ENCODE measurements around the gene SIK3.

Gene SIK3

DNA sequence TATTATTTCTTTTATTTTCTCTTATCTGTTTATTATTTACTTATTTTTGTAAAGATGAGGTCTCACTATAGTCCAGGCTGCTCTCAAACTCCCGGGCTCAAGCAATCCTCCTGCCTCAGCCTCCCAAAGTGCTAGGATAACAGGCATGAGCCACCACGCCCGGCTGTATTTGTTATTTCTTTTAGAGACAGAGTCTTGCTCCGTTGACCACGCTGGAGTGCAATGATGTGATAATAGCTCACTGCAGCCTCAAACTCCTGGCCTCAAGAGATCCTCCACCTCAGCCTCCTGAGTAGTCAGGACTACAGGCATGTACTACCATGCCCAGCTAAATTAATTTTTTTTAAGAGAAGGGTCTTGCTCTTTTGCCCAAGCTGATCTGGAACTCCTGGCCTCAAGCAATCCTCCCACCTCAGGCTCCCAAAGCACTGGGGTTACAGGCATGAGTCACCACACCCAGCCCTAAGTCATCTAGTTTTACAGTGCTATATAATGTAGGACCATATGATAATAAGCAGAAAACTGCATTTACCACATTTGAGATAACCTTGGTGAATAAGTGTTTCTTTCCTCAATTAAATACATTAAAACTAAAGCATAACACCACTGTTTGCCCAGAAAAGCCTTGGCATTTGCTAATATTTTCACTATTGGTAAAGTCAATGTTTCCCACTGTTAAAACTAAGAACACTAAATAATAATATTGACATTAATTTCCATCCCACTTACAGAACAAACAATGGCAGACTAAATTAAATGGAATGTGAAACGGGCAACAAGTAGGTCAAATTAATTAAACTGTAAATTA lies 127.5 kb downstream of the SIK3 start:
- no peak for DNase-seq (ENCODE audit: low read depth)

GRCh38 chr11:116969694-116970093 lies 128.5 kb downstream of the SIK3 start:
- no peak for DNase-seq (ENCODE audit: low read depth)

DNA sequence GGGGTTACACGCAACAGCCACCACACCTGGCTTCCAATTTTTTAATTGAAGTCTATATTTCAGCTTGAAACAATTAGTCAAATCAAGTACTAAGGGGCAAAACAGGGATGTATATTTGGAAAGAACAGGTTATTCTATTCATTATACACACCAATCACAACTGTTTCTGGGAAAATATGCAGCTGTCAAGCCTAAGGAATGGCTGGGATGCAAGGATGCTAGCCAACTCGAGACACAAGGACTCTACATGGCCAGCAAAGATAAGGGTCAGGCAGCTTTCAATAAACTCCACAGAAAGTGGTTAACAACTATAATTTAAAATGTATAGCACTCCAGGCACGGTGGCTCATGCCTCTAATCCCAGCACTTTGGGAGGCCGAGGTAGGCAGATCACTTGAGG lies 134.0 kb downstream of the SIK3 start:
- no peak for DNase-seq (ENCODE audit: low read depth)

GRCh38 chr11:116963813-116964212 lies 134.4 kb downstream of the SIK3 start:
- DNase-seq (ENCODE audit: low read depth), result no peak

GRCh38 chr11:116962108-116962507 lies 136.1 kb downstream of the SIK3 start:
- DNase-seq (ENCODE audit: low read depth), result no peak

DNA sequence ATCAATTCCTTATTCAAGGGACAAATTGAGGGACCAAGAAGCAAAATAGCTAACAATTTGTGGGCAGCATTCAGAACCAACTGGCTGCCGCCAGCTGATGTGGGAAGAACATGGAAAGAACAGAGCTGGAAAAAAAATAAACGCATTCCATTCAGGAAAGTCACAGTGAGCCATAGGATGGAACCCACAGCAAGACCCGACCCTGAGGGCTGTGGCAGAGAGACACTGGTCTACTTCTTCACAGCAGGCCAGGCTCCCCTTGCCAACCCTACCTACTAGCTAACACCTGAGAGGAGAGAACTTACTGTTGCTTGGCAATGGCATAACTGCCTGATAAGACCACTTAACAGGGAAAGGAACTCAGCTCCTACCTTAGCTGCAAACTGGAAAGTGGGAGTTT lies 137.3 kb downstream of the SIK3 start:
- DNase-seq (ENCODE audit: low read depth), result peak; percentile 38

- no peak for DNase-seq (ENCODE audit: low read depth)
These were observed 140.0 kb downstream of the SIK3 start for GRCh38 chr11:116958246-116958645.

DNA sequence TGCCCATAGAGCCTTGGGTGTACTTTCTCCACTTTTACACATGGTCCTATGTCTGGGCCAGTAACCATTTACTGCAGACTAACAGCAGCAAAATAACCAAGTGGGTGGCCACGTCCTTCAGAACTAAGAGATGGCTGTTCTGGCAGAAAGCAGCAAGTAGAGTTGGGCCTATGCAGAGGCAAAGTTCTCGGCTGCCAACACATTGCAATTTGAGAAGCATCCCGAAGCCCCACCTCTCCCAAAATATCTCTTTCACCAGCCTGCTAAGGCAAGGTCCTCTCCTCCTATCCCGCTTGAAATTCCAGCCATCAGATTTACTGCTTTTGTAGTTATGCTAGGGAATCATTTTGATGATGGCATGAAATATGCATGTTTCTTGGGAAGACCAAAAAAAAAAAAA lies 142.3 kb downstream of the SIK3 start:
- DNase-seq (ENCODE audit: low read depth), result no peak

DNA sequence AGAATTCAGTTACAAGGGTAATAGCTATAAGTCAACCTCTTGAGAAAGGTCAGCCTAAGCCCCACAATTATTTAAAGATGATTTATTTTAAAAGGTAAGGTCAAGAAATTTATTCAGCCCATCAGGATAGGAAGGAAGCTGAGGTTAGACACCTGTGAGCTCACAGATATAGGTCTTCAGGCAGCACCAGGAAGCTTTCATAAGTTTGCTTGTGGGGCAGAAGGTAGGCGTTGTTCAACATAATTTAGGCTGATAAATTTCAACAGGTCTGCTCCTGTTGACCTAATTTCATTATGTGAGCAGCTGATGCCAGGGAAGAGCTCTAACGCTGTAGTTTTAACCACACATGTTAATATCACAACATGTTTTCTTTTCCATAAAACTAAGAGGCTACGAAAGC lies 142.7 kb downstream of the SIK3 start:
- DNase-seq (ENCODE audit: low read depth), result no peak

- no peak for DNase-seq (ENCODE audit: low read depth)
These were observed 144.5 kb downstream of the SIK3 start for GRCh38 chr11:116953530-116954285.

GRCh38 chr11:116951762-116952161 lies 146.5 kb downstream of the SIK3 start:
- no peak for DNase-seq (ENCODE audit: low read depth)

- no peak for DNase-seq (ENCODE audit: low read depth)
These were observed 148.0 kb downstream of the SIK3 start for GRCh38 chr11:116950210-116950609.

DNA sequence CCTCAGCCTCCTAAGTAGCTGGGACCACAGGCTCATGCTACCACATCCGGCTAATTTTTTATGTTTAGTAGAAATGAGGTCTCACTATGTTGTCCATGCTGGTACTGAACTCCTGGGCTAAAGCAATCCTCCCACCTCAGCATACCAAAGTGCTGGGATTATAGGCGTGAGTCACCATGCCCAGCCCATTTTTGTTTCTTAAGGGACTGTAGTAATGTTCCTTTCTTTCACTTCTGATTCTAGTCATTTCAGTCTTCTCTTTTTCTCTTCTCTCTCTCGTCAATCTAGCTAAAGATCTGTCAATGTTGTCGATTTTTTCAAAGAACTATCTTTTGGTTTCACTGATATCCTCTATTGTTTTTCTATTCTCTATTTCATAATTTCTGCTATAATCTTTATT lies 149.8 kb downstream of the SIK3 start:
- no peak for DNase-seq (ENCODE audit: low read depth)

- no peak for DNase-seq (ENCODE audit: low read depth)
These were observed 151.8 kb downstream of the SIK3 start for GRCh38 chr11:116946414-116946813.

DNA sequence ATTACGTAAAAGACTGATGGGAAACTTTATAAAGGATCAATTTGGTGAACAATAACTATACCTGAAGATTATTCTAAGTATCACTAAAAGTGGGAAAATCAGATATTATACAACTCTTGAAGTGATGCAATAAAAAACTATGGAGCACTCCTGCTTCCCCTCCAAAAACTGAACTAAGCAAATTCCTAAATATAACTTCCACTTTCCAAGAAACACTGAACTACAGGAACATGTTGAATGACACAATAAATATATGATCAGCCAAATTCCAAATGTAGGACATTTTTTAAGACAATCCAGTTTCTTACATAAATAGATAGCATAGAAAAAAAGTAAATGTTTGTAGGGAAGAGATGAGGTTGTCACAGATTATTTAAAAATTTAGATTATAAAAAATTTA lies 158.7 kb downstream of the SIK3 start:
- no peak for DNase-seq (ENCODE audit: low read depth)

DNA sequence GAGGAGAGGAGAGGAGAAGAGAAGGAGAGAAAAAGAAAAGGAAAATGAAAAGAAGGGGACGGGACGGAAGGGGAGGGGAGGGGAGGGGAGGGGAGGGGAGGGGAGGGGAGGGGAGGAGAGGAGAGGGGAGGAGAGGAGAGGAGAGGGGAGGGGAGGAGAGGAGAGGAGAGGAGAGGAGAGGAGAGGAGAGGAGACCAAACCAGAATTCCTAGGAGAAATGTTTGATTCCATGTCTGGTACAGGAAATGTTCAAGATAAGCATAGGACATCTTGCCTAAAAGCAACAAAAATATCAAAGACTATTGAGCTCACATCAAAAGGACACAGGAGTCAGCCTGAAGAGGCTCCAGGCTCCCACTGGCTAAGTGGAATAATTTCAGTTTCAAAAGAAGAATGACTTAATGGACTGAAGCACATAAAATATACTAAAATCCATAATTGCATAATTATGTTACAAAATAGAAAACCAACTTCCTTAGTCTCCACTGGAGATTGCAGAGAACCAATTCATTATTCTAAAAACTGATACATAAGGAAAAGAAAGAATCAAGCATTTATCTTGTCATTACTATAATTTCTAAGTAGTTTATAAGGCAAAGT lies 159.7 kb downstream of the SIK3 start:
- no peak for DNase-seq (ENCODE audit: low read depth)

GRCh38 chr11:116936754-116937446 lies 161.3 kb downstream of the SIK3 start:
- DNase-seq (ENCODE audit: low read depth), result no peak

DNA sequence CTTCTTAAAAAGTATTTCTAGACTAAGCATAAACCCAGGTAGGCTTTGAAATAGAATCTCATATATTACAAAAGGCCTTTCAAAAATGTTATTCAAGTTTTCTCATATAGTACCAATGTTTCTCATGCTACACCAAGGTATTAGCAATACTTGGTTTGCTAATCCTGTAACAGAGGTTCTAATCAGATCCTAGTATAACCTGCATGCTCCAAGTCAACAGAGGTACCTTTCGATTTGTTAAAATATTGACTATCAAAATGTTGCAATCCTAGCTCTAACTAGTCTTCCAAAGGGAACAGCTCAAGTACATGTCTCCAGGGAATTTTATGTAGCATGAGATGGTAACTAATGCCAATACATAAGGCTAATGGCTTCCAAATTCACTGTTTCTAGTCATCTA lies 162.7 kb downstream of the SIK3 start:
- no peak for DNase-seq (ENCODE audit: low read depth)

DNA sequence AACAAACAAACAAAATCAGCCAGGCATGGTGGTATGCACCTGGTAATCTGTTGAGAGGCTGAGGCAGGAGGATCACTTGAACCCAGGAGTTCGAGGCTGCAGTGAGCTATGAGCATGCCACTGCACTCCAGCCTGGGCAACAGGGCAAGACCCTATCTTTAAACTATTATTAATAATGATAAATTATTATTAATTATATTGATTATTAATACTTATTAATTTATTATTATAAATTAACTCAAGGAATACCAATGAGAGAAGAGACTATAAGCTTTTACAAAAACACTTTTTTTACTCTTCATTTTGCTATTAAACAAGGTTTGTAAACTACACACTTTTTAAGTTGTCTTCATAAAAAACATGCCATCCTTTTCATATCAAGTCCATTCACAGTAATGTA lies 163.1 kb downstream of the SIK3 start:
- DNase-seq (ENCODE audit: low read depth), result no peak

- no peak for DNase-seq (ENCODE audit: low read depth)
These were observed 164.3 kb downstream of the SIK3 start for GRCh38 chr11:116933961-116934360.

GRCh38 chr11:116932181-116932580 lies 166.0 kb downstream of the SIK3 start:
- DNase-seq (ENCODE audit: low read depth), result no peak

- DNase-seq (ENCODE audit: low read depth), result no peak
These were observed 166.8 kb downstream of the SIK3 start for GRCh38 chr11:116931206-116931953.

Data from GM04503 (cell line).